Superior temporal gyrus (tissue), 1 donor: ENCODE results near the gene SLCO1C1.
"Not testable (repeated sequence)": the region's sequence is repeated elsewhere in the genome, so short reads cannot be mapped to it uniquely, and the experiment has no call there.

Experiments used
- DNase-seq: peaks from one replicate; pipeline ENCODE4 v3.0.0-alpha.2; 2016; ENCODE audit errors: extremely low spot score

The SLCO1C1 gene, protein sequence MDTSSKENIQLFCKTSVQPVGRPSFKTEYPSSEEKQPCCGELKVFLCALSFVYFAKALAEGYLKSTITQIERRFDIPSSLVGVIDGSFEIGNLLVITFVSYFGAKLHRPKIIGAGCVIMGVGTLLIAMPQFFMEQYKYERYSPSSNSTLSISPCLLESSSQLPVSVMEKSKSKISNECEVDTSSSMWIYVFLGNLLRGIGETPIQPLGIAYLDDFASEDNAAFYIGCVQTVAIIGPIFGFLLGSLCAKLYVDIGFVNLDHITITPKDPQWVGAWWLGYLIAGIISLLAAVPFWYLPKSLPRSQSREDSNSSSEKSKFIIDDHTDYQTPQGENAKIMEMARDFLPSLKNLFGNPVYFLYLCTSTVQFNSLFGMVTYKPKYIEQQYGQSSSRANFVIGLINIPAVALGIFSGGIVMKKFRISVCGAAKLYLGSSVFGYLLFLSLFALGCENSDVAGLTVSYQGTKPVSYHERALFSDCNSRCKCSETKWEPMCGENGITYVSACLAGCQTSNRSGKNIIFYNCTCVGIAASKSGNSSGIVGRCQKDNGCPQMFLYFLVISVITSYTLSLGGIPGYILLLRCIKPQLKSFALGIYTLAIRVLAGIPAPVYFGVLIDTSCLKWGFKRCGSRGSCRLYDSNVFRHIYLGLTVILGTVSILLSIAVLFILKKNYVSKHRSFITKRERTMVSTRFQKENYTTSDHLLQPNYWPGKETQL

DNA sequence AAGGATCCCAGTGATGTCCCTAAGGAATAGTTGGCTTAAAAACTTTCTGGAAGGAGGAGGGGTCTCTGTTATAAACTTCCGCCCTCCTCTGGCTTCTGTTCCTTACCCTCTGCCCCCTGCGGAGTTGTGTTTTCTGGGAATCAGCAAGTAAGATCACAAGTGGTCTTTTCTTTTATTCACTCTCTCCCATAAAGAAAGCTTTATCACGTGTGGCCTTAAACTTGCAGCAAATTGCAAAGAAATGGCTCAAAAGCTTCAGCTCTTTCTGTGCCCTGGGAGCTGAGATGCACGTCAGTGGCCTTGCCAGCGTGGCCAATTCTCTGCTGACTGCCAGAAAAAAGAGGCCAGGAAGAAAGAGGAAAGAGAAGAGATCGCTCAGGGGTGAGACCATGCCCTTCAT is at the start of gene SLCO1C1:
SLCO1C1 (plus strand) TSS at position 101 of the 400 bp plus-strand sequence. CDS start 4,245 bp downstream, outside the sequence.
- DNase-seq, result no peak

DNA sequence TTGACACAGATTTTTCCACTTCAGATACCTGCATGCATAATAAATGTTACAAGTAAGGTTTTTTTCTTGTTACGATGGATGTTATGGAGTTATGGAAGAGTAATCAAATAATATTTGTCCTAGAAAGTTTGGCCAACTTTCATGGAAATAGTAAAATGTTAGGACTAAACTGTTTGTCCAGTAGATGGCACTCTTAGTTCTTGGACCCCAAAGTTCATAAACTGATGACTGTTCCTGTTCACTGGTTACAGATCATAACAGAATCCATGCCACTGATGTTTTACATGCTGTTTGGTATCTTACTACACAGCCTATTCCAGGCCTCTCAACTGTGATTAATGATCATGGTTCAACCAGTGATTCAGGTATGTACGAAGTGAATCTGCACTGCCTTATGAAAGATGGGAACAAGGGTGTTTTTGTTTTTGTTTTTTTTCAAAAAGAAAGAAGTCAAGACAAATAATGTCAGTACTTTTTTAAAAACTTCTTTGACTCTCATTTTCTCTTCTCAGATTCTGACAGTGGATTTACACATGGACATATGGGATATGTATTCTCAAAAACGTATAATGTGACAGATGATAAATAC is 48.8 kb upstream of the SLCO1C1 start:
- peak; percentile 82 for DNase-seq

DNA sequence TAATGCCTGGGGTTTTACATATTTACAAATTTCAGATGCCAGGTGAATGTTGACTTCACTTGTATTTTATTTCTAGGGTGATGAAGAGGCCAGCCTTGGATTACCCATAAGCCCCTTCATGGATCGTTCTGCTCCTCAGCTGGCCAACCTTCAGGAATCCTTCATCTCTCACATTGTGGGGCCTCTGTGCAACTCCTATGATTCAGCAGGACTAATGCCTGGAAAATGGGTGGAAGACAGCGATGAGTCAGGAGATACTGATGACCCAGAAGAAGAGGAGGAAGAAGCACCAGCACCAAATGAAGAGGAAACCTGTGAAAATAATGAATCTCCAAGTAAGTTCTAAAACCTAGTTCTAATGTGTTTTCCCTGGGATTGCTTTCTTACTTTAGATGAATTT is 41.3 kb upstream of the SLCO1C1 start:
- no peak for DNase-seq

DNA sequence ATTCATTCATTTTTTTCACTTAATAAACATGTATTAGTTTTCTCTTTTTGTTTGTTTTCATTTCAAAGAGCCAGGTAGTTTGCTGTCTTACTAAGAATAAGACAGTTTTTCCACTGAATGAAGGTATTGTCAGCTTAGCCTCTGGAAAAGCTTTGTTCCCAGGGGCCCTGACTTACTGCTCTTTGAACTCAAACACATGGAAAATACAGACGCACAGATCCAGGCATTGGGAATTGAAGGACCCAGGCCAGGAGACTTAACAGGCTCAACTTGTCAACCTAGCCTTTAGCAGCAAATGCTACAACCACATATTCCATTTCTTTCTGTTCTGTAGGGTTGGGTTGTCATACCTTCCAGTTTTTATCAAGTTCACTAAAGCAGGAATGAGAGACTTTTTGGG is 38.5 kb upstream of the SLCO1C1 start:
- no peak for DNase-seq

DNA sequence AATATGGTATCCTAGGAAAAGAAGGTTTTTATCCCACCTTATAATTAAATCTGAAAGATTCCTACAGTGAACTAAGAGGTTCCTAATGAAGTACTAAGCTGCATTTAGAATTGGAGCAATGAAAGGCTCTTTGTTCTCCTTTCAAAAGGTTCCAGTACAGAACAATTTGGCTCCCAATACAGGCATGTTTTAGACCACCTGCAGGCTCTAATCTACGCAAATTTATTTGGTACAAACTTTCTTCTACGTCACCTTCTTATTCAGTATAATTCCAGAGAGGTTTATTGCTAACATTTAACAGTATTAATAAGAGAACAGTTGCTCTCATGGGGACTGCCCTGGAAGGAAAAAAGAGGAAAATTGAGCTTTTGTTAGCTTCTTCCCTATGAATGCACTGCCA is 37.6 kb upstream of the SLCO1C1 start:
- no peak for DNase-seq

DNA sequence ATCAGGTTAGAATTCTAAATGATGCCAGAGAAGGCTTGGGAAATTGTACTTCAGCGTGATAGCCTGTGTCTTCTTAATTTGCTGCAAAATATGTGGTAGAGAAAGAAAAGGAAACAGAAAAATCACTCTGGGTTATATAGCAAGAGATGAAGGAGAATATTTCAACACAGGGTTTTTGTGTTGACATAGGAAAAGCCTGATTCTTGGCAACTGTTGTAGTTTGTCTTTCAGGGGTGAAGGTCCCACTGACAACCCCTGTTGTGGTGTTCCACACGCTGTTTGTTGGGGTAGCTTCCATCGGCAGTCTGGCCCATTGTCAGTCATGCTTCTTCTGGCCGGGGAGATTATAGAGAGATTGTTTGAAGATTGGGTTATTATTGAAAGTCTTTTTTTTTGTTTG is 13.8 kb upstream of the SLCO1C1 start:
- no peak for DNase-seq

DNA sequence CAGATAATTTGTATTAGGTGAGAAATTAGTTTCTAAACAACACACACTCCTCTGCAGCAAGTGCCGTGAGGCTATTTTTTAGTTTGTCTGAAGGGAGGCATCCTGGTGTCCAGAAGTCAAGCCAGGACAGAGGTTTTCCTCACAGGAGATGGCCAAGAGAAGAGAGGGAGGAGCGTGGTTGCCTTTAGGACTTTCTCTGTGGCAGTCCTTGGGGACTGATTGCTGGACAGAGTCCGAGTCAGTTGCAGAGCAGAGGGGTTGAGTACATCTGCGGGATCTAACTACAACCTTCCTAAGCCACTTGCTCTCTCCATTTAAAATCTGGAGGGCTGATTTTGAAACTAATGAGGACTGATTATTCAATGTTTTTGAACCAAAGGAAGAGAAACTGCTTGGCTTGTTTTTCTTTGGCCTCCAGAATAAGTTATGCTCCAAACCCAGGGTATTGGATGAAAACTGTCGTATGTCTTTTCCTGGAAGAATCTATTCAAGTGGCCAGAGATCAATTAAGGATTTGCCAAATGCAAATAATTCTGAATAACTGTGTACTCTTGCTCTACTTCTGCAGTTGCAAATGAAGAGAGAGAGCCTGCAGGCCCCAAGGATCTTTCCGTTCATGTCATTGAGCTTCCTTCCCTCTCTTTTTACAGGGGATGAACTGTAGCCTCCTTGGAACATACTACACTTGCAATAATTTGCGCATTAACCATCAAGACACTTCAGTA is 1.2 kb downstream of the SLCO1C1 start:
- DNase-seq, result no peak

DNA sequence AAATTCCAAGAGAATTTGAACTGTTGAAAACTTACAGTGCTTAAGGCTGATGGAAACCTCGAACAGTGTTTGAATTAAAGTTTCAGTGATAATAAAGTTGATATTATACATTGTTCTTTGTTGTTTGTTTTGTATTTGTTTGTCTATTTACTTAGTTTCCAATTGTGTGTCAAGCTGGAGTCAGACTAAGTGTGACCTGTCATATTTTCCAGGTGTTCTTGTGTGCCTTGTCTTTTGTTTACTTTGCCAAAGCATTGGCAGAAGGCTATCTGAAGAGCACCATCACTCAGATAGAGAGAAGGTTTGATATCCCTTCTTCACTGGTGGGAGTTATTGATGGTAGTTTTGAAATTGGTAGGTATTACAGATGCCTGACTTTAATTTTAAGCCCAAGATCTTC is 6.0 kb downstream of the SLCO1C1 start:
- DNase-seq, result no peak

DNA sequence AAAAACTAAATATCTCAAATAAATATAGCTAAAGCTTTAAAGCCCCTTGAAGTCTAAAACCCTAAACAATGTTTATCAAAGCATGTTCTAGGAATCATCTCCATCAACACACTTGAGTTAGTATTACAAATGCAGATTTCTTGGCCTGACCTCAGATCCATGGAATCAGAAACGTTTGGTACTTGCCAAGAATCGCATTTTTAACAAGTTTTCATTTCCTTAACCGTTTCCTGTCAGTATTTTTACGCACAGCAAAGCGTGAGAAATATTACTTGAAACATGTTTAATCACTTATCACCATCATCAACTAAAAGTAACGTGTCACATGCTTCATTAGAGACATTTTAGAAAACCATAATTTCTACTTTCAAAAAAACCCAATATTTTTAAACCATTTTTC is 9.7 kb downstream of the SLCO1C1 start:
- DNase-seq, result no peak

DNA sequence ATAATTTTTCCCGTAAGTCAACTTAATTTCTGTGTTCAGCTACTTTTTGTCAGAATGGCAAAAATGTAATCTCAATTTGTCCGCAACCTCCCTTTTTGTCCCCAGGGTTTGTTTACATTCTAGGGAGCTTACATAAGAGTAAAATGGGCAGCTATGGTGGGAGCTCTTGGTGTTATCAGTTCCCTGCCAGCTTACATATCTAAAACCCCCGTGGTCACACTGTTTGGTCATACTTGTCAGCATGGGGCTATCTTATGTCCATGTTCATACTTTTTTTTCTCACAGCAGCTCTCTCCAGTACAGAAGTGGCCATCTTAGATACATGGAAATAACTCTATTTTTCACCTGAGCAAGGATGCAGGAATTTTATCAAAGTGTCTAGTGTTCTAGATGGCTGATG is 16.7 kb downstream of the SLCO1C1 start:
- DNase-seq, result no peak

DNA sequence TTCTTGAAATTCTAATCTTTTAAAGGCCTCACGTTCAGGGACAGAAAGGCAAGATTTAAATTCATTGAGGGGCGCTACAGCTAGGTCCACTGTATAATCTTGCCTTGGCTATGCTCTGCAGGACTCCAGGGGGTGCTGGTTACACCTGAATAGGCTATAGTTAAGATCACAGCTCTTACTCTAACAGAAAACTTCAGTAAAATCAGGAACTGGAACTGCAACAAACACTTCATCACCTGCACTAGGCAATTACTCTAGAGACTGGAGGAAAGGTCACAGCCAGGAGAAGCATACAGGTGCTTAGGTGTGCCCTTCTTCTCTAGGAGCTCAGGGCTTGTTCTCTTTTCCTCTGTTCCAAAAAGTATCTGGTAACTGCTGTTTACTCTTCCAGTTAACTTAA is 20.9 kb downstream of the SLCO1C1 start:
- no peak for DNase-seq

DNA sequence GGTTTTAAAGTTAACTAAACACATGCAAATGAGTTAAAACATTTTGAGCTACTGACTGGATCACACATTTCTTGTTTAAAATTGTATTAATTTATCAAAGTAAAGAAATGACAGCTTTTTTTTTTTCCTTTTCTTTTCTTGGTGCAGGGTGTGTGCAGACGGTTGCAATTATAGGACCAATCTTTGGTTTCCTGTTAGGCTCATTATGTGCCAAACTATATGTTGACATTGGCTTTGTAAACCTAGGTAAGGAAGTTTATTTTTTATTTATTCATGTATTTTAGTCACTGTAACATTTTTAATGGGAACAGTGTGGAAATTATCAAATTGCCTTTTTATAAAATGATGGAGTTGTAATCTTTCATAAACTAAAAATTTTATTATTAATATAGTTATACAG is 21.9 kb downstream of the SLCO1C1 start:
- DNase-seq, result no peak

DNA sequence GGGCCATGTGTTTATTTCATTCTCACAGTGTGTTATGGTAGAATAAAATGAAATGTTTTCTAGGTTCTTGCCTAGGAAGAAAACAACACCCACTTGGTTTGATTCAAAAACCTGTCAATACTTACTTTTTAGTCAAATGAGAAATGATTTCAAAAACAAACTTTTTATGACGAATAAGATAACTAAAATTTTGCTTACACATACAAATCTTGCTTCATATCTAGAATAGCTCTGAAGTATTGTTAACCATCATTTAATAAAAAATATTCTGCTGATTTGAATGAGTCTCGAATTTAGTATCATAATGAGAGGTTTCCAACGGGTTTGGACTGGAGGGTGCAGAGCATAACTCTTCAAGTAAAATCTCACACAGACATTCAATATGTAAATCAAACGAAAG is 23.2 kb downstream of the SLCO1C1 start:
- DNase-seq, result no peak

DNA sequence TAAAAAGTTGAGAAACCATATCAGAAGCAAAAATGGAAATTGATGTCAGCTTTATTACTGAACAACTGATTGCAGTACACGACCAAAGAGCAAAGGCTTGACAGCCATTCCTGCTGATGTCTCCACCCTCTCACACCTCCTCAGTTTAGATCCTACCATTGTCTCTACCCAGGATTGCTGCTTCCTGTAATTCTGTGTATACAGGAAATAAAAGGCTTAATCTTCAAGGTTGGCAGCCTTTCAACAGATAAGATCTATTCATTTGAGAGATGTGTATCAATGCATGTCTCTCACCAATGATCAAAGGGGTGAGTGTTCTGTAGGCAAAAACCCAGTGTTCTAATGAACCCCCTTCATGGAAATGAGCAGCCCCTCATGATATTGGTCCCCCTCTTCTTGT is 27.0 kb downstream of the SLCO1C1 start:
- no peak for DNase-seq

DNA sequence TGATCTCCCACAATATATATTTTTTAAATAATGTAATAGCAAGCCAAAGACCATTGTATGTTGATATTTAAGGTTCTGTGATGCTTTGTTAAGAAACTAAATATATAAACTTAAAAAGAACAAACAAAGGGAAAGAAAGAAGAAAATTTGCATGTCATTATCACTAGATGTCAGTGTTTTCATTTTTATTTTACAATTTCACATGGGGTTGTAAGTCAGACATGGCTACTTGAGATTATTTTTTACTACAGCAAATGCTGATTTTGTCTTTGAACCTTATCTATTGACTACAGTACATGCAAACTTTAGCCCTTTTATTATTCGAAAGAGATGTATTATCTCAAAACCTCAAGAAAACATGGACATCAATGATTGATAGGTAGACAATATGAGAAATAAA is 36.1 kb downstream of the SLCO1C1 start:
- no peak for DNase-seq

DNA sequence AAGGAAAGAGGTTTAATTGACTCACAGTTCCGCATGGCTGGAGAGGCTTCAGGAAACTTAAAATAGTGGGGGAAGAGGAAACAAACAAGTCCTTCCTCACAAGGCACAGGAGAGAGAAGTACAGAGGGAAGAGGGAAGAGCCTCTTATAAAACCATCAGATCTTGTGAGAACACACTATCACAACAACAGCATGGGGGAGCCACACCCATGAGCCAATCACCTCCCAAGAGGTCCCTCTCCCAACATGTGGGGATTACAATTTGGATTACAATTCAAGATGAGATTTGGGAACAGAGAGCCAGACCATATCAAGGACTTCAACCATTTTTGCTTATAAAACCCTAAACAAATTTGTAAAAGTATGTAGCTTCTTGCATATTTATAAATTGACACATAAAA is 45.8 kb downstream of the SLCO1C1 start:
- DNase-seq, result no peak

DNA sequence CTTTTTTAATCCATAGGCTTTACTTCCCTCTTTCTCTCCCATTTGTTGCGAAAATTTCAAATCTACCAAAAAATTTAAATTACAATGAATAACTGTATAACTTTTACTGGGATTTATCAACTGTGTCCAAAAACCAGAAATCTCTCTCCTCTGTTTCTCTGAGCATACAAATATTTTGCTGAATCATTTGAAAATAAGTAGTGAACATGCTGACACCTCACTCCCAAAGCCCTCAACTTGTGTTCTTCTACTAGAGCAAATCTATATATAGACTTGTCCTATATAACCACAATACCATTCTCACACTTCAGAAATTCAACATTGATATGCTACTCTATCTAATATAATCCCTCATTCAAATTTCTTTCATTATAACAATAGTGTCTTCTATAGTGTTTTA is 53.1 kb downstream of the SLCO1C1 start:
- DNase-seq, result no peak

DNA sequence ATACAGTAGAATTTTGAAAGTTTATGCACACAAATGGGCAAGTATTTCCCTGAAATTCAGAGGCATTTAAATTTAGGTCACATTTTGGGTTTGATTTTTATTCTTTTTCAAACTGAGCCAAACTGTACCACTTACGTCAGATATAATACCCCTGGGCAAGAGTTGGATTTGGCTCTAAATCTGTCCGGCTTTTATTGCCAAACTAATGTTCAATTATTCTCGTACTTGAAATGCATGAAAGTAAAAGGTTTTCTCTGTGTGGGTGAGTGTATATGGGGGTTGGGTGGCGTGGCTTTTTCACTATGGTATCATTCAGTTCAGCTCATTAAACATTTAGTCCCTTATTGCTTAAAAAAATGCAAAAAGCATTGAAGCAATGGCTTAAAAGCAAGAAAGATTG is 55.9 kb downstream of the SLCO1C1 start:
- DNase-seq, result no peak

DNA sequence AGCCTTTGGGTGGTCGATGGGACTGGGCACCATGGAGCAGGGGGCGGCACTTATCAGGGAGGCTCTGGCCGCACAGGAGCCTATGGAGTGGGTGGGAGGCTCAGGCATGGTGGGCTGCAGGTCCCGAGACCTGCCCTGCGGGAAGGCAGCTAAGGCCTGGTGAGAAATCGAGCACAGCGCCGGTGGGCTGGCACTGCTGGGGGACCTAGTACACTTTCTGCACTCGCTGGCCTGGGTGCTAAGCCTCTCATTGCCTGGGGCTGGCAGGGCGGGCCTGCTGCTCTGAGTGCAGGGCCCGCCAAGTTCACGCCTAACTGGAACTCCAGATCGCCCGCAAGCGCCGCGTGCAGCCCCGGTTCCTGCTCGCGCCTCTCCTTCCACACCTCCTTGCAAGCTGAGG is 82.3 kb downstream of the SLCO1C1 start:
- DNase-seq, result no peak

DNA sequence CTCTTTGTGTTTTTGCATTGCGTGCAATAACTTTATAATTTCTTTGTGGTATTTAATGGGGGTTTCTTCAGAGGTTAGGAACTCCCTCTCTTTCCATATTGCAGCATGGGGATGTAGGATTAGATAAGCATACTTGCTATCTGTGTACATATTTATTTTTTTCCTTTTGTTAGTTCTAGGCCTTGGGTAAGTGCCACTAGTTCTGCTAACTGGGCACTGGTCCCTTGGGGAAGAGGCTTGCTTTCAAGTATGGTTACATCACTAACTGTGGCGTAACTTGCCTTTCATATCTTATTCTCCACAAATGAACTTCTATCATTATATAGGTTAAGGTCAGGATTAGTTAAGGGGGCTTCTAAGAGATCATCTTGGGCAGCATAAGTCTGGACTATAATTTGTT is 83.8 kb downstream of the SLCO1C1 start:
- DNase-seq, result no peak

DNA sequence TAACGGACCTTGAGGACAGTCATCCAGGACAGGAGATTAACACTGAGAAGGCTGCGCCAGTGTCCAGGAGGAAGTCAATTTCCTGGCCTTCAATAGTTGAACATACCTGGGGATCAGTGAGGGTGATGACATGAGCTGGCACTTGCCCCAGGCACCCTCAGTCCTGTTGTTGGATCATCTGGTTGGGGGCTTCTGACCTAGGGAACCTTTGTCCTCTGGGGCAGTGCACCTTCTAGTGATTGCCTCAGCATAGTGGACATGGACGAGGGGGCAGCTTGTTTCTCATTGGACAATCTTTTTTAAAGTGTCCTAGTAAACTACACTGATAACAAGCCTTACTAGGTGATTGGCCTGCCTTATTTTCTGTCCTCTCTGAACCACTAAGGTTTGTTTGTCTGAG is 84.8 kb downstream of the SLCO1C1 start:
- not testable (repeated sequence) for DNase-seq

DNA sequence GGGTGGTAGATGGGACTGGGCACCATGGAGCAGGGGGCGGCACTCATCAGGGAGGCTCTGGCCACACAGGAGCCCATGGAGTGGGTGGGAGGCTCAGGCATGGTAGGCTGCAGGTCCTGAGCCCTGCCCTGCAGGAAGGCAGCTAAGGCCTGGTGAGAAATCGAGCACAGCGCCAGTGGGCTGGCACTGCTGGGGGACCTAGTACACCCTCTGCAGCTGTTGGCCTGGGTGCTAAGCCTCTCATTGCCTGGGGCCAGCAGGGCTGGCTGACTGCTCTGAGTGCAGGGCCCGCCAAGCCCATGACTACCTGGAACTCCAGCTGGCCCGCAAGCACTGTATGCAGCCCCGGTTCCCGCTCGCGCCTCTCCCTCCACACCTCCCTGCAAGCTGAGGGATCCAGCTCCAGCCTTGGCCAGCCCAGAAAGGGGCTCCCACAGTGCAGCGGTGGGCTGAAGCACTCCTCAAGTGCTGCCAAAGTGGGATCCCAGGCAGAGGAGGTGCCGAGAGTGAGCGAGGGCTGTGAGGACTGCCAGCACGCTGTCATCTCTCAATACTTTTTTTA is 88.7 kb downstream of the SLCO1C1 start:
- DNase-seq, result not testable (repeated sequence)
